Activated T-cell treated with anti-CD3 and anti-CD28 coated beads, Interleukin-2, amount 50 U/mL, for 1 hour (primary cell): ENCODE results near the gene PDCD7.
"Not testable (repeated sequence)": the region's sequence is repeated elsewhere in the genome, so short reads cannot be mapped to it uniquely, and the experiment has no call there.

ENCODE experiments used
- DNase-seq: peaks from one replicate; pipeline ENCODE4 v3.0.0-alpha.2; 2020

Gene PDCD7, protein sequence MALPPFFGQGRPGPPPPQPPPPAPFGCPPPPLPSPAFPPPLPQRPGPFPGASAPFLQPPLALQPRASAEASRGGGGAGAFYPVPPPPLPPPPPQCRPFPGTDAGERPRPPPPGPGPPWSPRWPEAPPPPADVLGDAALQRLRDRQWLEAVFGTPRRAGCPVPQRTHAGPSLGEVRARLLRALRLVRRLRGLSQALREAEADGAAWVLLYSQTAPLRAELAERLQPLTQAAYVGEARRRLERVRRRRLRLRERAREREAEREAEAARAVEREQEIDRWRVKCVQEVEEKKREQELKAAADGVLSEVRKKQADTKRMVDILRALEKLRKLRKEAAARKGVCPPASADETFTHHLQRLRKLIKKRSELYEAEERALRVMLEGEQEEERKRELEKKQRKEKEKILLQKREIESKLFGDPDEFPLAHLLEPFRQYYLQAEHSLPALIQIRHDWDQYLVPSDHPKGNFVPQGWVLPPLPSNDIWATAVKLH

DNA sequence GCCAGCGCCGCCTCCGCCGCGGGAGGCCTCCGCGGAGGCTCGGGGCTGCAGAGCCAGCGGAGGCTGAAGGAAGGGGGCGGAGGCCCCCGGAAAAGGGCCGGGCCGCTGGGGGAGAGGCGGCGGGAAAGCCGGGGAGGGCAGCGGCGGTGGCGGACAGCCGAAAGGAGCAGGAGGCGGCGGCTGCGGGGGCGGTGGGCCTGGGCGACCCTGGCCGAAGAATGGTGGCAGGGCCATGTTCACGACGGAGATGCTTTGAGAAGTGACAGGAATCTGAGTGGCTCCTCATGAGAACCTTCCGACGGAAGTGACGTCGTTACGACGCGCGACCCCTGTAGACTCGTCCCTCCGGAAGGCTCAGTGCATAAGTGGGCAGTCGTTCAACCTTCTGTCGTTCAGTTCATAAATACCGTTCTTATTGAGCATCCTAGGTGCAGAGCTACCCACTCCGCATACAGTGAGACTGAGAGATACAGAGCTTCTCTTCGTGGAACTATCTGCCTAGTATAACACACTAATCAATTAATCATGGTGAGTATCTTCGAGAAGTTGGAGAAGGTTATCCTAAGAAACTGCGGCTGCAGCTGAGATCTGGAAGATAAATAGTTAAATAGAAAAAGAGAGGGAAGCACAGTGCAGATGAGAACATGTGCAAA lies at the start of gene PDCD7:
PDCD7 (minus strand) TSS at position 261 of the 653 bp plus-strand sequence; CDS start at position 234, 27 bp downstream.
- DNase-seq: peak; percentile 80

DNA sequence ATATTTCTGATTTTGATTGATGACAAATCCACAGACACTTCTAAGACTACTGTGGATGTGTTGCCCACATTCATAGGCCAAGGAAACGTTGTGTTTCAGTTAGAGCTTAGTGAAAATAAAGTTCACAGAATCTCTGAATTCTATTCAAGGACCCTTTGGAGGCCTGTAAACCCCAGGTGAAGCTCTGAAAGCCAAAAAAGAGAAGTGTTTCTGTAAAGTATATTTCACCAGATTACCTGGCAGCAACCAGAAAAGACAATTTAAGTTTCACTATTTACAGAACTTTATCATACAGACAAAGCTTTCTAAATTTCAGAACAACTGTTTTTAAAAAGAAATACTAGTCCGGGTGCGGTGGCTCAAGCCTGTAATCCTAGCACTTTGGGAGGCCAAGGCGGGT lies 48.9 kb upstream of the PDCD7 start:
- no peak for DNase-seq

DNA sequence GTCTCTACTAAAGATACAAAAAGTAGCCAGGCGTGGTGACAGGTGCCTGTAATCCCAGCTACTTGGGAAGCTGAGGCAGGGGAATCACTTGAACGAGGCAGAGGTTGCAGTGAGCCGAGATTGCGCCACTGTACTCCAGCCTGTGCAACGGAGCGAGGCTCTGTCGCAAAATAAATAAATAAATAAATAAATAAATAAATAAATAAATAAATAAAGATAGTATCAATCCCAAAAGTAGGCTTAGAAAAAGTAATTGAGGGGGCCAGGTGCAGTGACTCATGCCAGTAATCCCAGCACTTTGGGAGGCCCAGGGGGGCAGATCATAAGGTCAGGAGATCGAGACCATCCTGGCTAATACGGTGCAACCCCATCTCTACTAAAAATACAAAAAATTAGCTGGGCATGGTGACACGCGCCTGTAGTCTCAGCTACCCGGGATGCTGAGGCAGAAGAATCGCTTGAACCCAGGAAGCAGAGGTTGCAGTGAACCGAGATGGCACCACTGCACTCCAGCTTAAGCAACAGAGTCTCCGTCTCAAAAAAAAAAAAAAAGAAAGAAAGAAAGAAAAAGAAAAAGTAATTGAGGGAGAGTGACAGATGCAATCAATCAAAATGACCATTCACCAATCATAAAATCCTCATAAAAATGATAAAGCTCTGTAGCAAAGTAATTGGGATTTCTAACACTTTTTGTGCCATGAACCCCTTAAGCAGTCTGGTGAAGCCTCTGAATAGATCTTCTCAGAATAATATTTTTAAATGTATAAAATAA lies 48.2 kb upstream of the PDCD7 start:
- not testable (repeated sequence) for DNase-seq

GRCh38 chr15:65180167-65180566 lies 46.6 kb upstream of the PDCD7 start:
- DNase-seq: no peak

DNA sequence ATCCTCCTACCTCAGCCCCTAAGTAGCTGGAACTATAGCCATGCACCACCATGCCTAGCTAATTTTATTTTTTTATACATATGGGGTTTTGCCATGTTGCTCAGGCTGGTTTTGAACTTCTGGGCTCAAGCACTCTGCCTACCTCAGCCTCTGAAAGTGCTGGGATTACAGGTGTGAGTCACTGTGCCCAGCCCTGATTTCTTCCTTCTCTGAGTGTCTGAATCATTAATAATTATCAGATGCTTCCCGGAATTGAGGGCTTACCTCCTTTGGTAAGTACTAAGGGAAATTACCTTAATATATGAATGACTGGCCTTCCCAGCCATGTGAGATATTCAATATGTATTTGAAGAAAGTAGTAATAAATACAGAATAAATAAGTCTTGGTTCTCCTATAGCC lies 44.3 kb upstream of the PDCD7 start:
- DNase-seq: no peak

GRCh38 chr15:65176056-65176455 lies 42.4 kb upstream of the PDCD7 start:
- DNase-seq: no peak

- DNase-seq: no peak
Observed at GRCh38 chr15:65175511-65175910, 41.9 kb upstream of the PDCD7 start.

GRCh38 chr15:65174509-65174908 lies 40.9 kb upstream of the PDCD7 start:
- no peak for DNase-seq

DNA sequence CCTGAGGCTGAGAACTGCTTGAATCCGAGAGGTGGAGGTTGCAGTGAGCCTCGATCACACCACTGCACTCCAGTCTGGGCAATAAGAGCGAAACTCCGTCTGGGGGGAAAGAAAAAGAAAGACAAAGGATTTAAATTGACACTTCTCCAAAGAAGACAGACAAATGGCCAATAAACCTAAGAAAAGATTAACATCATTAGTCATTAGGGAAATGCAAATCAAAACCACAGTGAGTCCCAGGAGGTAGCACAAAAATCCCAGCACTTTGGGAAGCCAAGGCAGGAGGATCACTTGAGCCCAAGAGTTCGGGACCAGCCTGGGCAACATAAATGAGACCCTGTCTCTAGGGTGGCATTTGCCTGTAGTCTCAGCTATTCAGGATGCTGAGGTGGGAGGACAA lies 38.9 kb upstream of the PDCD7 start:
- DNase-seq: no peak

DNA sequence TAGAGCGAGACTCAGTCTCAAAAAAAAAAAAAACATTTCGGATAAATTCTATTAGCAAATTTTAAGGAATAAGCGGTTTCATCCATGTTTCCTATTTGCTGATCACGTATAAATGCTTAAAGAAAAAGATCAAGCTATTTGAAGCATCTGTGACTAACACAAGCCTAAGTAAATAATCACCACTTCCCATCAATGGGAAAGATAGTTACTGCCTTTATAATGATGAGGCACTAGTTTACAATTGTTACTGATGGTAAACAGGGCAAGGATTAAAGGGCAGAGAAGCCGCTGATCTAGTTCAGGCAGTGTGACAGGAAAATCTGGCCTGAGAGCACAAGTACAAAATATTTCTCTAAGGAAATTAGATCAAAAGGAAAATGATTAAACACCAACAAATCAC lies 37.8 kb upstream of the PDCD7 start:
- DNase-seq: no peak

GRCh38 chr15:65165875-65166274 lies 32.3 kb upstream of the PDCD7 start:
- no peak for DNase-seq

GRCh38 chr15:65164139-65164538 lies 30.5 kb upstream of the PDCD7 start:
- DNase-seq: no peak

GRCh38 chr15:65163041-65163440 lies 29.4 kb upstream of the PDCD7 start:
- no peak for DNase-seq

DNA sequence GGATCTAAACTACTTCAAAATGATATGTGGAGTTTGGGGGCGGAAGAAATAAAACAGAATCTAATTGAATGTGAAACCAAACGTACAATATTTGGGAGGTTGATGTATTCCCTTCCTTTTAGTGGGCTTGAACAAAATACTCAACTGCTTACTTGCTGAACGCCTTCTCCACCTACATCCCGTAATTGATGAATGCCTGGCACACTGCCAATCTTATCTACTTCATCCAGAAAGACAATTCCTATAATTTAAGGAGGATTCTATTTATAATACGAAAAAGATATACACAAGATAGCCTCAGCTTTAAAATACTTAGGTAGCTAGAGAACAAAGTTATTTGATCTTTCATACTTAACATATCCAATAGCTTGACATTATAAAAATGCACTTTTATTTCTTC lies 23.1 kb upstream of the PDCD7 start:
- no peak for DNase-seq

DNA sequence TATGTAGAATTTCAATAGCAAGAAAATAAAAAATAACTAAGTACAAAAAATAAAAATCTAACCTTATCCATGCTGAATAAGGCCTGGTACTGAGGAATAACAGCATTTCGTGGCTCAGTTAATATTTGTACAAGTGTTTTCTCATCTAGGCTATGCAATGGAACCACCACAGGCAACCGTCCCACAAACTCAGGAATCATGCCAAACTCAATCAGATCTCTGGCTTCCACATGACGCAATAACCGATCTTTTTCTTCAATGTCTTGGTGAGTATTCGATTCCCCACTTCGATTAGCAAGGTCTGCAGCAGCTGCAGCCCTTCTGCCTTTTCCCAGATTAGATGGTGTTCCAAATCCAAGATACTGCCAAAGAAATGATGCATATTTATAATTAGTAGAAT lies 21.1 kb upstream of the PDCD7 start:
- no peak for DNase-seq

DNA sequence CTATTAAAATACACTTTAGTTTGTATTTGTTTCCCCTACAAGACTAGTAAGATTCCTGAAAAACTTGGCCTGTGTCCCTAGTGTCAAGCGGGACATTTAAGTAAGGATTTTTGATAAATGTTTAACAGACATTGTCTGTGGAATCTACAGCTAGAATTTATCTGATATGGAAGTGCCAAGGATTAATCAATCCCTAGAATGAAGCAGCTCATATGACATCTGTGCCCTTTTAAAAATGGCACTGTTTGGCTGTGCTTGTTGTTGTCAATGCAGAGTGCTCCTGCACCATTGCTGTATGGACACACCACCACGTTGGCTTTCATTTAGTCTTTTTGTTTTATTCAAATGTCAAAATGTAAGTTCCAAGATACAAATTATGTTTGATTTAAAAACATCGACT lies 14.3 kb upstream of the PDCD7 start:
- no peak for DNase-seq

DNA sequence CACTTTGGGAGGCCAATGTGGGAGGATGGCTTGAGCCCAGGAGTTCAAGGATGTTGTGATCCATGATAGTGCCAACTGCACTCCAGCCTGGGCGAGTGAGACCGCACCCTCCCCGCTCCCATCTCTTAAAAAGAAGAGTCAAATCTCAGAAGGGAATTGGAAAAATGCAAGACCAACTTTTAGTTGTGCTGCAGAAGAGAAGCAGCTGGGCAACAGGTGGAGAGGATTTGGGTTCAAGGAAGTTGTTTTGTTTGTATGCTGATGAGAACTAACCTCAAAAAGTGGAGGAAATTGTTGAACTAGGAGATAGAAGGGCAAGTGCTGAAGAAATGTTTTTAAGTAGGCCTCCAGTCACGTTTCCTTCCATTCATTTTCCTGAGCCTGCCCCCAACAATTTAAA lies 12.8 kb upstream of the PDCD7 start:
- no peak for DNase-seq

GRCh38 chr15:65138631-65139030 lies 5.0 kb upstream of the PDCD7 start:
- not testable (repeated sequence) for DNase-seq

DNA sequence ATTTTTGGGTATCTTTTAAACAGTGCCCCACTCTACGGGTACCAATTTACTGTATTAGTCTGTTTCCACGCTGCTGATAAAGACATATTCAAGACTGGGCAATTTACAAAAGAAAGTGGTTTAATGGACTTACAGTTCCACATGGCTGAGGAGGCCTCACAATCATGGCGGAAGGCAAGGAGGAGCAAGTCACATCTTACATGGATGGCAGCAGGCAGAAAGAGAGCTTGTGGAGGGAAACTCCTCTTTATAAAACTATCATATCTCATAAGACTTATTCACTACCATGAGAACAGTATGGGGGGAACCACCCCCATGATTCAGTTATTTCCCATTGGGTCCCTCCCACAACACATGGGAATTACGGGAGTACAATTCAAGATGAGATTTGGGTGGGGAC lies 4.3 kb upstream of the PDCD7 start:
- DNase-seq: not testable (repeated sequence)

DNA sequence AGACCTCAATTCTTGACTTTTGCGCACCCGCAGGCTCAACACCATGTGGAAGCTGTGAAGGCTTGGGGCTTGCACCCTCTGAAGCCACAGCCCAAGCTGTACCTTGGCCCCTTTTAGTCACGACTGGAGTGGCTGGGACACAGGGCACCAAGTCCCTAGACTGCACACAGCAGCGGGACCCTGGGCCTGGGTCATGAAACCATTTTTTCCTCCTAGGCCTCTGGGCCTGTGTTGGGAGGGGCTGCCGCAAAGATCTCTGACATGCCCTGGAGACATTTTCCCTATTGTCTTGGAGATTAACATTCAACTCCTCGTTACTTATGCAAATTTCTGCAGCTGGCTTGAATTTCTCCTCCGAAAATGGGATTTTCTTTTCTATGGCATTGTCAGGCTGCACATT lies 3.5 kb upstream of the PDCD7 start:
- DNase-seq: not testable (repeated sequence)

DNA sequence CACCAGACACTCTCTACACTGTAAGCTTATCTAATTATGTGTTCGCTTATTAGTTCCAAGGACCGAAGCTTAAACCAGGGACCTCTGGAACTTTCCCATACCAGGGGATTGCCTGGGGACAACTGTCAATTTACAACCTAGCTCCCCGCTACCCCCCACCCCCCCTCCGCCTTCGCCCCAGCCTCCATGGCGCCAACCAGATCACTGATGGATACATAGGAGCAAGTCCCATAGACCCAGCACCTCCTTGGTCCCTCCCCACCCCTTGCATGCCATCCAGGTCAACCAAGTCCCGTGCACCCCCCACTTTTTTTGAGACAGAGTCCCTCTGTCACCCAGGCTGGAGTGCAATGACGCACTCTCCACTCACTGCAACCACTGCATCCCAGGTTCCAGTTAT lies 930 bp upstream of the PDCD7 start:
- no peak for DNase-seq

GRCh38 chr15:65132878-65133547 lies 595 bp downstream of the PDCD7 start:
- no peak for DNase-seq

DNA sequence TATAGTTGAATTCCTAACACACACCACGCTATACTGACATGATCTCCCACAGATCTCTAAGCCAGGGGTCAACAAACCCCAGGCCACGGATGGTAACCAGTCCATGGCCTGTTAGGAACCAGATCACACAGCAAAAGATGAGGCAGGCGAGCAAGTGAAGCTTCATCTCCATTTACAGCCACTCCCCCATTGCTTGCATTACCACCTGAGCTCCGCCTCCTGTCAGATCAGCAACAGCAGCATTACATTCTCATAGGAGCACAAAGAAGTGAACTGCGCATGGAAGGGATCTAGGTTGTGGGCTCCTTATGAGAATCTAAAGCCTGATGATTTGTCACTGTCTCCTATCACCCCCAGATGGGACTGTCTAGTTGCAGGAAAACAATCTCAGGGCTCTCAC lies 2.7 kb downstream of the PDCD7 start:
- no peak for DNase-seq
